Measurements from ENCODE around the gene KRTAP10-4.
A peak's percentile ranks its signal among the peaks of the same experiment; 100 is the strongest.
"Not testable (repeated sequence)": the region's sequence is repeated elsewhere in the genome, so short reads cannot be mapped to it uniquely, and the experiment has no call there.

Gene KRTAP10-4

GRCh38 chr21:44535963-44536362, 37.6 kb upstream of the KRTAP10-4 start:
- DNase-seq: no peak

- no peak for DNase-seq
Measured at GRCh38 chr21:44537930-44538911, 35.3 kb upstream of the KRTAP10-4 start.

- DNase-seq: no peak
Measured at GRCh38 chr21:44539046-44539445, 34.5 kb upstream of the KRTAP10-4 start.

- DNase-seq: no peak
Measured at GRCh38 chr21:44539991-44540666, 33.4 kb upstream of the KRTAP10-4 start, which contains the start of gene KRTAP10-1. TSS of gene KRTAP10-1 (minus strand) at chr21:44540195. CDS start at chr21:44540150, 45 bp downstream.

GRCh38 chr21:44540741-44541288, 32.7 kb upstream of the KRTAP10-4 start:
- DNase-seq: no peak

- no peak for DNase-seq
Measured at GRCh38 chr21:44542716-44543115, 30.8 kb upstream of the KRTAP10-4 start.

GRCh38 chr21:44544566-44544965, 29.0 kb upstream of the KRTAP10-4 start:
- DNase-seq: no peak

GRCh38 chr21:44547656-44548331, 25.7 kb upstream of the KRTAP10-4 start:
- no peak for DNase-seq

- no peak for DNase-seq
Measured at GRCh38 chr21:44548381-44548780, 25.1 kb upstream of the KRTAP10-4 start.

- DNase-seq: no peak
Measured at GRCh38 chr21:44548922-44549321, 24.6 kb upstream of the KRTAP10-4 start.

GRCh38 chr21:44549525-44550211, 23.9 kb upstream of the KRTAP10-4 start:
- no peak for DNase-seq

GRCh38 chr21:44550285-44550684, 23.2 kb upstream of the KRTAP10-4 start:
- DNase-seq: not testable (repeated sequence)

GRCh38 chr21:44550807-44551206, 22.7 kb upstream of the KRTAP10-4 start:
- DNase-seq: no peak

GRCh38 chr21:44551340-44551961, 22.1 kb upstream of the KRTAP10-4 start, which contains the start of gene KRTAP10-2:
TSS of gene KRTAP10-2 (minus strand) at chr21:44551505. CDS start at chr21:44551458, 47 bp downstream.
- DNase-seq: no peak

GRCh38 chr21:44552136-44552535, 21.4 kb upstream of the KRTAP10-4 start:
- DNase-seq: no peak

GRCh38 chr21:44552681-44553080, 20.8 kb upstream of the KRTAP10-4 start:
- DNase-seq: no peak

- no peak for DNase-seq
Measured at GRCh38 chr21:44555200-44555875, 18.2 kb upstream of the KRTAP10-4 start.

- DNase-seq: peak; percentile 37
Measured at GRCh38 chr21:44556879-44557278, 16.6 kb upstream of the KRTAP10-4 start.

GRCh38 chr21:44557491-44558328, 15.8 kb upstream of the KRTAP10-4 start:
- DNase-seq: no peak

- not testable (repeated sequence) for DNase-seq
Measured at GRCh38 chr21:44558329-44558675, 15.2 kb upstream of the KRTAP10-4 start.

Measured in NCI-H1092 treated with DMSO at 0.1 percent for 48 hours (cell line).